Hepatocyte (in vitro differentiated cells): ENCODE measurements around the gene PGGT1B. TPM values are rescaled to one million over a fixed set of nuclear protein-coding genes. Genes with fewer than 3 reads are reported as not detected.

Experiments
- DNase-seq: peaks from one replicate; pipeline ENCODE4 v3.0.0-alpha.2; 2016; ENCODE audit warnings: low spot score
- H2AFZ ChIP-seq: fragments of 200-600 bp; sonication (generic); 2 replicates; pipeline ENCODE4 v1.6.0; 2016; ENCODE audit warnings: antibody characterized with exemption, mild to moderate bottlenecking
- H3K27ac ChIP-seq: fragments of 200-600 bp; sonication (generic); 2 replicates; pipeline ENCODE4 v1.5.1; 2016; ENCODE audit warnings: mild to moderate bottlenecking
- H3K27me3 ChIP-seq: fragments of 200-600 bp; sonication (generic); 2 replicates; pipeline ENCODE4 v1.6.1; 2016
- H3K36me3 ChIP-seq: fragments of 200-600 bp; sonication (generic); replicated peaks from 2 replicates; pipeline ENCODE4 v1.5.1; 2016; ENCODE audit warnings: low read depth; ENCODE audit not compliant: insufficient read depth
- H3K4me1 ChIP-seq: fragments of 200-600 bp; sonication (generic); 2 replicates; pipeline ENCODE4 v1.5.1; 2016; ENCODE audit warnings: mild to moderate bottlenecking, moderate library complexity; ENCODE audit not compliant: insufficient read depth
- H3K4me2 ChIP-seq: fragments of 200-600 bp; sonication (generic); 2 replicates; pipeline ENCODE4 v1.6.0; 2016
- H3K4me3 ChIP-seq: fragments of 200-600 bp; sonication (generic); 2 replicates; pipeline ENCODE4 v1.5.1; 2016; ENCODE audit warnings: mild to moderate bottlenecking
- H3K79me2 ChIP-seq: fragments of 200-600 bp; sonication (generic); 2 replicates; pipeline ENCODE4 v1.6.0; 2017; ENCODE audit warnings: mild to moderate bottlenecking
- H3K9me2 ChIP-seq: fragments of 200-600 bp; sonication (generic); replicated peaks from 2 replicates; pipeline ENCODE4 v1.6.0; 2017; ENCODE audit warnings: mild to moderate bottlenecking; ENCODE audit not compliant: insufficient read depth
- H3K9me3 ChIP-seq: fragments of 200-600 bp; sonication (generic); 2 replicates; pipeline ENCODE4 v1.5.1; 2016; ENCODE audit warnings: low read depth, mild to moderate bottlenecking
- H4K20me1 ChIP-seq: fragments of 200-600 bp; sonication (generic); 2 replicates; pipeline ENCODE4 v1.6.0; 2016; ENCODE audit warnings: mild to moderate bottlenecking; ENCODE audit not compliant: insufficient read depth, poor library complexity, severe bottlenecking
- EZH2 ChIP-seq: fragments of 200-600 bp; sonication (generic); IDR thresholded peaks from 2 replicates; pipeline ENCODE4 v1.6.1; 2016; ENCODE audit warnings: antibody characterized with exemption, mild to moderate bottlenecking, borderline replicate concordance
- EZH2phosphoT487 ChIP-seq: fragments of 200-600 bp; sonication (generic); IDR thresholded peaks from one replicate; pipeline ENCODE4 v1.6.1; 2018; ENCODE audit warnings: antibody characterized with exemption, mild to moderate bottlenecking, low read depth, moderate library complexity; ENCODE audit not compliant: unreplicated experiment, severe bottlenecking
- WGBS: methylation state at CpG from one replicate; pipeline ENCODE4 v1.1.6; 2016; ENCODE audit warnings: low lambda C conversion rate; ENCODE audit errors: missing lambda C conversion rate; 5-methylcytosine and 5-hydroxymethylcytosine counted together
- polyA plus RNA-seq: library from polyadenylated mRNA; unstranded; fragments of >200 nt; fragmentation: Nextera tagmentation; extraction: Ambion mirVana; gene quantifications from 2 replicates; pipeline ENCODE4 v1.2.1, GENCODE V29; 2016
- total RNA-seq: library from RNA; depleted of rRNA; stranded (reverse); fragments of >200 nt; gene quantifications from 2 replicates; pipeline ENCODE4 v1.2.3, GENCODE V29; 2014
- TF ChIP-seq, protein P1 (sequence below): fragments of 200-600 bp; sonication (generic); IDR thresholded peaks from 2 replicates; pipeline ENCODE4 v1.5.1; 2016; ENCODE audit warnings: antibody characterized with exemption, mild to moderate bottlenecking; ENCODE audit not compliant: poor library complexity

The PGGT1B gene
- total and polyA plus RNA-seq, 2 experiments from 2014 or later = 4.3 to 14.1 TPM

DNA sequence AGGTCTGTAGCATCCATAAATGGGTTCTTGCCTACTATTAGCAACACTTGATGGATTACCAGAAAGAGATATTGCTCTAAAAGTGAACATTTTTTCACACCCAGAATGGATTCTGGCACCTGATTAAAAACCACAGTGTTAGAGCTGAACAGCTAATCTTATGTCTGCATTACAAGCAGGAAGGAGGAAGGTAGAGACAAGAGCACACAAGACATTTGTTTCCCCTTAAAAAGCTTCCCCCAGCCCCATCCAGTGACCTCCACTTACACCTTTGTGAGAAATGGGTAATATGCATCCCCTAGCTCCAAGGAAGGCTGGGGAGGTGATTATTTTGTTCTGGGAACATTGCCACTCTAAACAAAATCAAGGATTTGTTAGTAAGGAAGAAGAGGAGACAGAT, 80.9 kb downstream of the PGGT1B start:
- DNase-seq = no peak
- Histone ChIP-seq H3K27ac (no peak overlapping the region), H3K4me2 (no peak overlapping the region), H3K79me2 (no peaks in the 10 kb centered on the region), H3K9me3 (no peaks in the 10 kb centered on the region), H3K4me1 (no peaks in the 10 kb centered on the region), H3K36me3 (no peaks in the 10 kb centered on the region), H4K20me1 (no peaks in the 10 kb centered on the region), H3K4me3 (no peak overlapping the region), H3K27me3 (peaks cover 74% of the 10 kb centered on the region), H2AFZ (no peak overlapping the region), H3K9me2 (no peaks in the 10 kb centered on the region)
- TF ChIP-seq EZH2 (no peak), EZH2phosphoT487 (no peak)
- TF ChIP-seq, protein P1, sequence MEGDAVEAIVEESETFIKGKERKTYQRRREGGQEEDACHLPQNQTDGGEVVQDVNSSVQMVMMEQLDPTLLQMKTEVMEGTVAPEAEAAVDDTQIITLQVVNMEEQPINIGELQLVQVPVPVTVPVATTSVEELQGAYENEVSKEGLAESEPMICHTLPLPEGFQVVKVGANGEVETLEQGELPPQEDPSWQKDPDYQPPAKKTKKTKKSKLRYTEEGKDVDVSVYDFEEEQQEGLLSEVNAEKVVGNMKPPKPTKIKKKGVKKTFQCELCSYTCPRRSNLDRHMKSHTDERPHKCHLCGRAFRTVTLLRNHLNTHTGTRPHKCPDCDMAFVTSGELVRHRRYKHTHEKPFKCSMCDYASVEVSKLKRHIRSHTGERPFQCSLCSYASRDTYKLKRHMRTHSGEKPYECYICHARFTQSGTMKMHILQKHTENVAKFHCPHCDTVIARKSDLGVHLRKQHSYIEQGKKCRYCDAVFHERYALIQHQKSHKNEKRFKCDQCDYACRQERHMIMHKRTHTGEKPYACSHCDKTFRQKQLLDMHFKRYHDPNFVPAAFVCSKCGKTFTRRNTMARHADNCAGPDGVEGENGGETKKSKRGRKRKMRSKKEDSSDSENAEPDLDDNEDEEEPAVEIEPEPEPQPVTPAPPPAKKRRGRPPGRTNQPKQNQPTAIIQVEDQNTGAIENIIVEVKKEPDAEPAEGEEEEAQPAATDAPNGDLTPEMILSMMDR = no peak

DNA sequence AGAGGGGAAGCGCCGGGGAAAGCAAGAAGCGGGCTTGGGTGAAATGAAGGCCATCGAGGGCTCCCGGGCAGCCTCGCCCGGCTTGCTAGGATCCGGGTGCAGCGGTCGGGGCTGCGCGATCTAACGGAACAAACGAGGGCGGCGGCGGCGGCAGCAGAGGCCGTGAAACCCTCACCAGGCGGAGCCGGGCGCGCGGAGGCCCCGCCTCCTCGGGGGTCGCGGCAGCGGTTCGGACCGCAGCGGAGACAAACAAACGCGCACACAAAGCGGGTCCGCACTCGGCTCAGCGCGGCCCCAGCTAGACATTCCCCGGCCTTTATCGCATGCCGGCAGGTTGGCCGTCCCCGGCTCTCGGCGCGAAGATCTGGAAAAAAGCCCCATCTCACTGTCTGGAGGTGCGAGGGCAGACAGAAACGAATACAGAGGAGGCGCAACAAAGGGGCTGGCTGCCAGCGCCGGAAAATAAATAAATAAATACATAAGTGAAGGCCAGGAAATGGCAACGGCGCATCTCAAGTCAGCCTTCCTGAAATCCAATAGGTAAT, 82.4 kb downstream of the PGGT1B start:
- Histone ChIP-seq H3K36me3 (no peaks in the 10 kb centered on the region), H3K9me2 (no peaks in the 10 kb centered on the region), H3K27ac (peak overlapping the region; percentile 52), H3K4me1 (no peaks in the 10 kb centered on the region), H2AFZ (peak overlapping the region; percentile 94), H3K27me3 (peaks cover 82% of the 10 kb centered on the region), H3K4me2 (peak overlapping the region; percentile 89), H4K20me1 (no peaks in the 10 kb centered on the region), H3K4me3 (peak overlapping the region; percentile 50), H3K79me2 (no peaks in the 10 kb centered on the region), H3K9me3 (no peaks in the 10 kb centered on the region)
- 2% methylated on average over 54 of the region's 54 CpGs for WGBS
- TF ChIP-seq EZH2 = peak; percentile 76
- TF ChIP-seq, protein P1 = no peak
- peak; percentile 45 for TF ChIP-seq EZH2phosphoT487
- DNase-seq = peak; percentile 35

DNA sequence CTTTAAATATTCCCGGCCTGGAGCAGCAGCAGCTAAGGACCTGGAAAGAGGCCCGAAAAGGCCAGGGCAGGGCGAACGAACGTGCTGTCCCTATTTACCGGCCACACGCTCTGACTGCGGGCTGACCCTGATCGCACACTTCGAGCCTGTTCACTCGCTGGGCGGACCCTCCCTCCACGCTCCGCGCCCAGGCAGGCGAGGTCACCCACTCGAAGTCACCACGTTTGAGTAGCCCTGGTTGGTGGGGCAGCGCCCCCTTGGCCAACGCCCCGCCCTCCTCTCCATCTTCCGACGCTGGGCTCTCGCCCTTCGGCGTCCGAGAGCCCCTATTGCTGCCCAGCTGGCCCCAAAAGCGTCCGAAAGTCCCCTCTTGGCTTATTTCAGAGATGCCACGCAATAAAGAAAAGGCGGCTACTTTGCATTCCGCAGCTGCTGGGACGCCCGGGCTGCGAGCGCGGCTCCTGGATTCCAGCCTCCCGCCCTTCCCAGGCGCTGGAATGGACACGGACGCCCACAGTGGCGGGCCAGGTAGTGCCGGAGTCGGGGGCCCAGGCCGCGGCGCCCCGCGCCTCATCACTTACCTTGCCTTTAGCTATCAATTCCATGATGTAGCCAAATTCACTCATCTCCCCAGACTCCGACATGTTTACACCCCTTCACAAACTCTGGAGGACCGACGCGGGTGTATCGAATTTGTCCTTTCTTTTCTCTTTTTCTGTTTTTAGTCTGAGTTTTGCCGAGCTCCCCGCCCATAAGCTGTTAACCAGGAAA, 83.1 kb downstream of the PGGT1B start:
- Histone ChIP-seq H3K9me2 (no peaks in the 10 kb centered on the region), H3K4me2 (peak overlapping the region; percentile 89), H3K27ac (peak overlapping the region; percentile 52), H4K20me1 (no peaks in the 10 kb centered on the region), H3K4me1 (no peaks in the 10 kb centered on the region), H3K36me3 (no peaks in the 10 kb centered on the region), H3K4me3 (peak overlapping the region; percentile 50), H3K27me3 (peaks cover 87% of the 10 kb centered on the region), H3K9me3 (no peaks in the 10 kb centered on the region), H2AFZ (peak overlapping the region; percentile 94), H3K79me2 (no peaks in the 10 kb centered on the region)
- whole genome bisulfite sequencing = 3% methylated on average over 56 of the region's 56 CpGs
- DNase-seq = peak; percentile 36
- peak; percentile 88 for TF ChIP-seq EZH2
- TF ChIP-seq, protein P1 = no peak
- peak; percentile 16 for TF ChIP-seq EZH2phosphoT487
